Smooth muscle cell (in vitro differentiated cells): ENCODE measurements around the gene LRCH3. TPM values are rescaled to one million over a fixed set of nuclear protein-coding genes. Genes with fewer than 3 reads are reported as not detected.

Experiments used
- DNase-seq: peaks from one replicate; lab custom pipeline; 2025; ENCODE audit not compliant: unreplicated experiment; lab: John Stamatoyannopoulos, UW
- H2AFZ ChIP-seq: fragments of 200-600 bp; sonication (generic); 2 replicates; pipeline ENCODE4 v1.6.0; 2016; ENCODE audit warnings: antibody characterized with exemption, low read depth, mild to moderate bottlenecking
- H3F3A ChIP-seq: fragments of 200-600 bp; sonication (generic); 2 replicates; pipeline ENCODE4 v1.6.0; 2017; ENCODE audit warnings: antibody characterized with exemption, low read depth
- H3K27ac ChIP-seq: fragments of 200-600 bp; sonication (generic); 2 replicates; pipeline ENCODE4 v1.5.1; 2016; ENCODE audit warnings: low read depth, mild to moderate bottlenecking
- H3K27me3 ChIP-seq: fragments of 200-600 bp; sonication (generic); 2 replicates; pipeline ENCODE4 v1.6.1; 2016; ENCODE audit warnings: low read depth, mild to moderate bottlenecking
- H3K36me3 ChIP-seq: fragments of 200-600 bp; sonication (generic); 2 replicates; pipeline ENCODE4 v1.5.1; 2016; ENCODE audit warnings: low read depth
- H3K4me1 ChIP-seq: fragments of 200-600 bp; sonication (generic); 2 replicates; pipeline ENCODE4 v1.5.1; 2016; ENCODE audit warnings: low read depth
- H3K4me2 ChIP-seq: fragments of 200-600 bp; sonication (generic); 2 replicates; pipeline ENCODE4 v1.6.0; 2016; ENCODE audit warnings: mild to moderate bottlenecking
- H3K4me3 ChIP-seq: fragments of 200-600 bp; sonication (generic); 2 replicates; pipeline ENCODE4 v1.5.1; 2016; ENCODE audit warnings: mild to moderate bottlenecking
- H3K79me2 ChIP-seq: fragments of 200-600 bp; sonication (generic); 2 replicates; pipeline ENCODE4 v1.6.0; 2016; ENCODE audit warnings: low read depth, mild to moderate bottlenecking
- H3K9ac ChIP-seq: fragments of 200-600 bp; sonication (generic); 2 replicates; pipeline ENCODE4 v1.6.0; 2016; ENCODE audit warnings: low read depth
- H3K9me3 ChIP-seq: fragments of 200-600 bp; sonication (generic); replicated peaks from 2 replicates; pipeline ENCODE4 v1.5.1; 2016; ENCODE audit warnings: low read depth
- H4K20me1 ChIP-seq: fragments of 200-600 bp; sonication (generic); 2 replicates; pipeline ENCODE4 v1.6.0; 2016; ENCODE audit warnings: low read depth
- whole genome bisulfite sequencing: methylation state at CpG from one replicate; pipeline ENCODE4 v1.1.7; 2016; ENCODE audit warnings: low lambda C conversion rate; 5-methylcytosine and 5-hydroxymethylcytosine counted together
- polyA plus RNA-seq: library from polyadenylated mRNA; unstranded; fragments of >200 nt; fragmentation: Nextera tagmentation; extraction: Ambion mirVana; gene quantifications from 2 replicates; pipeline ENCODE4 v1.2.1, GENCODE V29; 2016
- total RNA-seq: library from RNA; depleted of rRNA; stranded (reverse); fragments of >200 nt; gene quantifications from 2 replicates; pipeline ENCODE4 v1.2.3, GENCODE V29; 2014
- TF ChIP-seq, protein P1 (sequence below): fragments of 200-600 bp; sonication (generic); IDR thresholded peaks from 2 replicates; pipeline ENCODE4 v1.5.1; 2017; ENCODE audit warnings: borderline replicate concordance, mild to moderate bottlenecking, antibody characterized with exemption; ENCODE audit not compliant: insufficient read depth, poor library complexity, severe bottlenecking

The LRCH3 gene
- total and polyA plus RNA-seq, 2 experiments from 2014 or later, result 15.6 to 31.7 TPM

DNA sequence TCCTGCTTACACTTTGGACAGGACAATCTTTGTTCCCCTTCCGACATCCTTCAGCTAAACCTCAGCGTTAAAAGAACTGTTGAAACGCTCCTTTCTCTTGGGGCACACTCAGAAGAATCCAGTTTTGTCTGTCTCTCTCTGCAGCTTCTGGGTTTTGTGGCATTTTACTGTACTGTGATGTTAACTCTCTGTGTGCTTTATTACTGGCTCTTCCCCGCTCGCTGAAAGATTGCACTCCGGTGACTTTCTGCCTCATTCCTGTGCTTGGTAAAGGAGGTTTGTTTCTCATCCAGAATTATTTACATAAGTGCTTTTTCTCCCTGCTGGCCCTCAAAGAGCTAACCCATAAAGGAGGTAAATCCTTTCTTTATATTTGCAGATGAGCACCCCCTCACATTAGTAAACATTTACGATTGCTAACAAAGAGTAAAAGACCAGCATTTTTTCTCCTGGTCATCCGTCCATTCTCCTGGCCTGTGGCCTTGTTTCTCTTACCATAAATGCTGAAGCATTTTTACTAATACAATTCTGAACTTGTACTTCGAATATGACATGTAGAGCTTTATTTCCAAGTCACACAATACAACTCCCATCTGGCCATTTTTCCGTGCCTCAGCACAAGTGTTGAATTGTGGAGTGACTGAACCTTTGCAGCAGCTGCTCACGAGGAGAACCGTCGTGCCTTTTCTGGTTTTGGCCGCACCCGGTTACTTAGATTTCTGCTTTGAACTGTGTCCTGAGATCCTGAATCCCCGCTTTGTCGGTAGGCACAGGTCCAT lies 89.6 kb downstream of the LRCH3 start:
- H3K27me3 ChIP-seq, result no peaks in the 10 kb centered on the region
- no peak overlapping the region for H3K4me2 ChIP-seq
- no peak for DNase-seq
- H3K9ac ChIP-seq, result no peak overlapping the region
- no peaks in the 10 kb centered on the region for H3K79me2 ChIP-seq
- 80% methylated on average over 17 of the region's 17 CpGs for WGBS
- H2AFZ ChIP-seq, result no peak overlapping the region
- peaks cover 9% of the 10 kb centered on the region for H3K4me1 ChIP-seq
- H3K36me3 ChIP-seq, result peaks cover 19% of the 10 kb centered on the region
- no peaks in the 10 kb centered on the region for H3F3A ChIP-seq
- no peak overlapping the region for H3K27ac ChIP-seq
- TF ChIP-seq, protein P1, sequence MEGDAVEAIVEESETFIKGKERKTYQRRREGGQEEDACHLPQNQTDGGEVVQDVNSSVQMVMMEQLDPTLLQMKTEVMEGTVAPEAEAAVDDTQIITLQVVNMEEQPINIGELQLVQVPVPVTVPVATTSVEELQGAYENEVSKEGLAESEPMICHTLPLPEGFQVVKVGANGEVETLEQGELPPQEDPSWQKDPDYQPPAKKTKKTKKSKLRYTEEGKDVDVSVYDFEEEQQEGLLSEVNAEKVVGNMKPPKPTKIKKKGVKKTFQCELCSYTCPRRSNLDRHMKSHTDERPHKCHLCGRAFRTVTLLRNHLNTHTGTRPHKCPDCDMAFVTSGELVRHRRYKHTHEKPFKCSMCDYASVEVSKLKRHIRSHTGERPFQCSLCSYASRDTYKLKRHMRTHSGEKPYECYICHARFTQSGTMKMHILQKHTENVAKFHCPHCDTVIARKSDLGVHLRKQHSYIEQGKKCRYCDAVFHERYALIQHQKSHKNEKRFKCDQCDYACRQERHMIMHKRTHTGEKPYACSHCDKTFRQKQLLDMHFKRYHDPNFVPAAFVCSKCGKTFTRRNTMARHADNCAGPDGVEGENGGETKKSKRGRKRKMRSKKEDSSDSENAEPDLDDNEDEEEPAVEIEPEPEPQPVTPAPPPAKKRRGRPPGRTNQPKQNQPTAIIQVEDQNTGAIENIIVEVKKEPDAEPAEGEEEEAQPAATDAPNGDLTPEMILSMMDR, result no peak
- H3K4me3 ChIP-seq, result no peak overlapping the region
- H3K9me3 ChIP-seq, result no peaks in the 10 kb centered on the region
- H4K20me1 ChIP-seq, result no peaks in the 10 kb centered on the region

DNA sequence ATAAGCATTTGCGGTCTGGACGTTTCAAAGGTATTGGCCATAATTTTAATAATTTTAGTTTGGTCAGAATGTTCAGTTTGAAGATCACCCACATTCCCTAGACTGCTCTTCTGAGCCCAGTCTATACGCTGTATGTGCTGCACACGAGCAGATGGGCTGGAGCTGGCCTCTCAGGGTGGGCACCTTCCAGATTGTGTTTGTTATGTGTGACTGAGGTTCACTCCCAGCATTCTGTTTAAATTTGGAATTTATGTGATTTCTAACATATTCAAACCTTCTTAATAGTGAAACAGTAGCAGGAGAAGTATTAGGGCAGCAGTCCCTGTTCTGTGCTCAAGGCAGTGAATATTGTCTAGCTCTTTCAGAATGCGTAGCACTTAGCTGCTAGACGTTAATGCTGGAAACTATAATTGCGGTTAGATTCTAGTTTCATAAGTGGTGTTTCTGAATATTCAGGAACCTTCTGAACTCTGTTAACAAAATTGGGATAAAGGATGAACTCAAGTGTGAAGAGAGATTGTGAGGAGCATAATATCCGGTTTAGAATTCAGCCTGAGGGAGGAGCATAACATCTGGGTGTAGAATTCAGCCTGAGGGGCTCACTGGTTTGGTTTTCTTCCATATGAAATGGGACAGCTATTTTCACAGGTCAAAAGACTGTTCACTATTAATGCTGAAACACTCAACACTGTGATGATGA lies 90.4 kb downstream of the LRCH3 start:
- Histone ChIP-seq H3K36me3 (peaks cover 14% of the 10 kb centered on the region), H4K20me1 (no peaks in the 10 kb centered on the region), H3K4me1 (peaks cover 9% of the 10 kb centered on the region), H3K27me3 (no peaks in the 10 kb centered on the region), H3K79me2 (no peaks in the 10 kb centered on the region), H3K27ac (no peak overlapping the region), H2AFZ (no peak overlapping the region), H3K9ac (no peak overlapping the region), H3F3A (no peaks in the 10 kb centered on the region), H3K4me2 (no peak overlapping the region), H3K4me3 (no peak overlapping the region), H3K9me3 (no peaks in the 10 kb centered on the region)
- WGBS, result 87% methylated on average over 8 of the region's 8 CpGs
- DNase-seq, result no peak
- TF ChIP-seq, protein P1, result no peak

DNA sequence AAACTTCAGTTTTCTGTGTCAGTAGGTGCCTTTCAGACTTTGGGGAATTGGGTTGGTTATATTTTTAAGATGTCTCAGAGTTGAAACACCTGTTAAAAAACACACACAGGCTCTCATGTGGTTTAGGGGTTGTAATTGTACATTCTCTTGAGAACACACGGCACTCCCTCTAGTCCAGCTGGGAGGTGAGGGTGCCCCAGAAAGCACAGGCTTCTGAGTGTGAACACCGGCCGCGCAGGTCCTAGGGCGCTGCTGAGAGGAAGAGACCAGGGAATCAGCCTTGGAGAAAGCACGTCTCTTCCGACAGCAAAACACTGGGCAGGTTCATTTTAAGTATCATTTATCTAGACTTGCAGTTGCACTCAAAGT lies 90.9 kb downstream of the LRCH3 start:
- Histone ChIP-seq H3K4me1 (peaks cover 9% of the 10 kb centered on the region), H3K4me3 (no peak overlapping the region), H4K20me1 (no peaks in the 10 kb centered on the region), H3K79me2 (no peaks in the 10 kb centered on the region), H2AFZ (no peak overlapping the region), H3K27ac (no peak overlapping the region), H3F3A (no peaks in the 10 kb centered on the region), H3K9ac (no peak overlapping the region), H3K36me3 (peaks cover 14% of the 10 kb centered on the region), H3K9me3 (no peaks in the 10 kb centered on the region), H3K27me3 (no peaks in the 10 kb centered on the region), H3K4me2 (no peak overlapping the region)
- no peak for DNase-seq
- WGBS, result 92% methylated on average over 7 of the region's 7 CpGs
- TF ChIP-seq, protein P1, result no peak
